ENCODE results near the gene BOLA3.

GRCh38 chr2:74168739-74169138 is 21.0 kb upstream of the BOLA3 start:
- TF ChIP-seq CTCF (IDR thresholded peaks at IDR 0.05 in 8 of 11, conservative IDR thresholded peaks at IDR 0.05 in 3 of 11) (no peak), POLR2A (IDR thresholded peaks at IDR 0.05) (no peak)
